ENCODE results near the gene SLMAP.

Gene SLMAP

DNA sequence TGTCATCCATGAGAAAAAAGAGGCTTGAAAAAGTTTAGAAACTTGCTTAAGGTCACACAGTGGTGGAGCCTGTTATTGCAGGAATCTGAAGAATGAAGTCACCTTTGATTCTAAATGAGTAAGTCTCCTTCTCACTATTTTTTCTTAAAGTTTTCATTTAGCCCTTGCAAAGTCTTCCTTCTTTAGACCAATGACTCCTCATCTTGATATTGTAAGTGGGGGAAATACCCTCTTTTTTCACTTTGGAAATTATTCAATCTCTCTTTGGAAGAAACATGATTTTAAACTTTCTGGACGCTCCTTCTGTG, 787 bp upstream of the SLMAP start:
- DNase-seq = peak; percentile 24

DNA sequence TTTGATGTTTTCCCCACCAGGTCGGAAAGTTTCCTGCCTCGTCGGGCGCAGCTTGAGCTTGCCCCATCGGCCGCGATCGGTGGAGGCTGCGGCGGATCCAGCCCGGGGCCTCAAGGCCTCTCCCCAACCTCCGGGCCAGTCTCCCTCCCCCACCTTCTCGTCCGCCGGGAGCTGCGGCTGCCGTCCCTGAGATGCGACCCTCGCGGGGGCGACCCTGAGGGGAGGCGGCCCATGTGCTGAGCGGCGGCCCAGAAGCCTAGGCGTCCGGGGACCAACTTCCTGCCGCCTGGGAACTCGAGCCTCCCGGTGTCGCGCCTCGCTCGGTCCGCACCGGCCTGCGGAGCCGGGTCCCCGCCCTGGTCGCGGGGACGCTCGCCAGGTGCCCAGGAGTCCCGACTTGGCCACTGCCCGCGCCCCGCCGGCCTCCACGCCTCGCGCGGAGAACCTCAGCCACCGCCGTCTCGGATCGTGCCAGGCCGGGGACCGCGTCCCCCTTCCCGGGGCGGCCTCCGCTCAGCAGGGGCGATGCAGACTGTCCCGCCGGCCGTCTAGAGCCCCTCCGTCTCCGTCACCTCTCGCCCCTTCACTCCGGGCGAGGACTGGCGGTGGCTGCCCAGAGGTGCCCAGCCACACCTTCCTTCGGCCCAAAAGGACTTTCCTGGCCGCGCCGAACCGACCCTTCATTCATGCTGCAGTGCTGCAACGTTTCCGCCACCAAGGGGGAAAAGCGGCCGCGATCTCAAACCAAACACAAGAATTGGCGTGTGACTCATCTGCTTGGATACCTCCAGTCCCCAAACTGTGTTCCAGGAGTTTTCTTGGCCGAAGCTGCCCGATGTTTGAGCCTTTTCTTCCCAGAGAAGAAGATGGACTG, 656 bp downstream of the SLMAP start:
- DNase-seq = no peak

DNA sequence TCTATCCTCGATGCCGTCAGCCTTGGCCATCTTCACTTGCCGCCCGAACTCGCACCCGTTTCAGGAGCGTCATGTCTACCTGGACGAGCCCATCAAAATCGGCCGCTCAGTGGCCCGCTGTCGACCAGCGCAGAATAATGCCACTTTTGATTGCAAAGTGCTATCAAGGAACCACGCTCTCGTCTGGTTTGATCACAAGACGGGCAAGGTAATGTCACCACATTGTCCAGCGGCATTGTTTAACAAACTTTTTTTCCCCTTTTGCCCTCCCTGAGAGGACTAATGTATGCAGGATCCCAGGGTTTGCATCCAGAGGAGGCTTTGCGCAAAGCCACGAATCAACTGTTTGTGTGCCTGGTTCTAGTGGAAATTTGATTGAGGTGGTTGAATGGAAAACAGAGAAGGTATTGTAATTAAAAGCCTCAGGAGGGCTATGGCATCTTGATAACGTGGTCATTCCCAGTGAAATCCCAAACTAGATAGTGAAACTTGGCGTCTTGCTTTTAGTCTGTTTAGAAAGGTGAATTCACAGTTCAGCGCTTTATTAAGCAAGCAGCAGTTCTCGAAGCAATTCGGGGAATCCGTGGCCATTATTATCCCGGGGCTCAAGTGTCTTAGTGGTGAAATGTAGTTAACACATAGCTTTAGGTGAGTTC, 1.7 kb downstream of the SLMAP start:
- peak; percentile 9 for DNase-seq

DNA sequence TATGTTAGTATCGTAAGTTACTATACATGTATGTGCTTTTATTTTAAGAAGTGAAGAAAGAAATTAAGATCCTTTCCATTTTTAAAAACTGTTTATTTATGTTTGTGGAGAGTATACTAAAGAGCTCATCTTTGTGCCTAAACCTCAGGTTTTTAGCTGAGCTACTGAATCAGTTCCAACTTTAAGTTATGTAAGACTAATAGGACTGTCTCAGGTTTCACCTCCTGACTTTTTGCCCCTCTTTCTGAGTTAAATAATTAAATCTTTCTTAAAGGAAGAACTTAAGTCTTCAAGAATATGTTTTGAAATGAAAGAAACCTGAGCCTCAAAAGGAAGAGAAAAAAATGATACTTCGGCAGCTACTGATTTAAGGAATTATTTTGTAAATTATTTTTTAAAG, 2.6 kb downstream of the SLMAP start:
- no peak for DNase-seq

DNA sequence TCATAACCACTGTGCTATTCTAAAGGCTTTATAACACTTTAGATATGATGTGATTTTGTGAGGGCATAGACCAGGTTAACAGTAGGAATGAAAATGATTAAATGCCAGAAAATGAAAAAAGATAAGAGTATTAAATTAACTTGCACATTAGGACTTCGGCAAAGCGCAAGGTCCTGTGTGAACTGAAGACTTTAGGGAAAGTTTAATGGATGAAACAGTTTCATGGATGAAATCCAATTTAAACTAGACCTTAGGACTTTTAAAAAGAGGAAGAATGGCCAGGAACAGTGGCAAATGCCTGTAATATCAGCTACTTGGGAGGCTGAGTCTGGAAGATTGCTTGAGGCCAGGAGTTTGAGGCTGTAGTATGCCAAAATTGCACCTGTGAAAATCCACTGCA, 8.7 kb downstream of the SLMAP start:
- no peak for DNase-seq

DNA sequence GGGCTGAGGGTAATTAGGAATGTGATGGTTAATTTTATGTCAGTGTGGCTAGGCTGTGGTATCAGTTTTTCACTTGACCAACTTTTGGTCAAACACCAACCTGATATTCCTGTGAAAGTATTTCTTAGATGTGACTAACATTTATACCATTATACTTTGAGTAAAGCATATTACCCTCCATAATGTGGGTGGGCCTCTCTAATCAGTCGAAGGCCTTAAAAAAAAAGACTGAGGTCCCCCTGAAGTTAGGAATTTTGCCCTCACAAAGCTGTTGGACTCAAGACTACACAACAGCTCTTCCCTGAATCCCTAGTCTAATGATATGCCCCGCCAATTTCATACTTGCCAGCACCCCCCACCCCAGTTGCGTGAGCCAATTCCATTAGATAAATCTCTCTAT, 12.5 kb downstream of the SLMAP start:
- no peak for DNase-seq

DNA sequence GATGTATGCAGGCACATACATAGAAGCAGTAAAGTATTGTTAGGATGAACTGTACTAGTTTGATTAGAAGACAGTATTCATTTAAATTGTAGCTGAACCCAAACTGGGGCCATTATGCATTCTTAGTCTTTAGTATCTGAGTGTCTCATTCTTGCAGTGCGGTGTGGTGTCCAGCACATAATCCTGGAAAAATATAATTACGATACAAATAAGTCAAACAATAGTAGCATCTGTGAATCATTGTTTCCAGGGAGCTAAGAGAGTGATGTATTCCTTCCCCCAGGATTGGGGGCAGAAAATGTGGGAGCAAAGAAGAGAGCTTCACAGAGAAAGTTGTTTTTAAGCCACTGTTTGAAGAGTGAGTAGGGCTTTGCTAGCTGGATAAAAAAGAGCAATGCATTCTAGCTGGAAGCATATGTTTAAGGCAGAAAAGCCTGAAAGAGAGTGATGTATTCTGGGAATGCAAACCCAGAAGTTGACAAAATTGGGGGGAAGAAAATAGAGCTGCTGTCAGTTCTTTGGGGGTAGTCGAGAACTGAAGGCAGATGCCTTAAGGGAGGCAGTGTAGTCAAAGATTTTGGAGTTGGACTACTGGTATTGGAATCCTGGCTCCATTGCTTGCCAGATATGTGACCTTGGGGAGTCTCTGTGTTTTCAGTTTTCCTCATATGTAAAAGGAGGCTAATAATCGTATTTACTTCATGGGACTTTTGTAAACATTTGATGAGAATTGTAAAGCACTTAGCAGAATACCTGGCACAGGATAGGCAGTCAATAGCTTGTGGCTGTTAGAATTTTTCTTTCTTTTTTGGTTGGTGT, 14.1 kb downstream of the SLMAP start:
- no peak for DNase-seq

DNA sequence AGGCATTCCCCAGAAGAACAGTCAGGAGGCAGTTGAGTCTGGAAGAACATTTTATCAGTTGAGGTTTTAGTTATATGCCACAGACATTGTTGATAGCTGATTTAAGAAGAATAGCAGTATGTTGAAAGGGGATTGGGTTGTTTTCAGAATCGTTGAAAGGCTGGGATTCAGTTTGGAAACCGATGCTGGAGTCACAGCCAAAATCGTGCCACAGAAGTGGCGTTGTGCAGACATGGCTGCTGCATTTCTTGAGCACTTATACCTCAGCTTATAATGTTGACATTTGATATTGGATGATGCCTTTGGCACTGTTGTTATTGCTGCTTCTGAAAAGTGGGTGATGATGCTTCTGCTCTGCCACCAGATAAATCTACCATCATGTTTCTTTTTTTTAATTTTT, 16.1 kb downstream of the SLMAP start:
- DNase-seq = no peak

DNA sequence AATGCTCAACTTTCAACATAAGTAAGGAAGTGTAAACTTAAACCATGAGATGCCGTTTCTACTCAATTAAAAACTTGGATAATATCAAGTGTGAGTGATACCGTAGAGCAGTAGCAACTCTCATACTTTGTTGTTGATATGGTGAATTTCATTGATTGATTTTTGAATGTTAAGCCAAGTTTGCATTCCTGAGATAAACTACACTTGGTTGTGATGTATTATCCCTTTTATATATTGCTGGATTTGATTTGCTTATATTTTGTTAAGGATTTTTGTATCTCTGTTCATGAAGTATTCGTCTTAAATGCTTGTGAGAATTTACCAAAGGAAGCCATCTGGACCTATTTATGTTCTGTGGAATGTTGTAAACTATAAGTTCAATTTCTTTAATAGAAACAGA, 21.7 kb downstream of the SLMAP start:
- DNase-seq = no peak

DNA sequence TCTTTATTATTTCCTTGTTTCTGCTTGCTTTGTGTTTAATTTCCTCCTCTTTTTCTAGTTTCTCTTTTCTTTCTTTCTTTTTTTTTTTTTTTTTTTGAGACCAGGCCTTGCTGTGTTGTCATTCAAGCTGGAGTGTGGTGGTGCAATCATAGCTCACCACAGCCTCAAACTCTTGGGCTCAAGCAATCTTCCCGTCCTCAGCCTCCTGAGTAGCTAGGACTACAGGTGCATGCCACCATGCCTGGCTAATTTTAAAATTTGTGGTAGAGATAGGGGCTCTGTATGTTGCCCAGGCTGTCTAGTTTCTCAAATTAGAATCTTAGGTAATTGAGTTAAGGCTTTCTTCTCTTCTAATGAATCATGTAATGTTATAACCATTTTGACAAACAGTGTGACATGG, 22.4 kb downstream of the SLMAP start:
- DNase-seq = no peak

DNA sequence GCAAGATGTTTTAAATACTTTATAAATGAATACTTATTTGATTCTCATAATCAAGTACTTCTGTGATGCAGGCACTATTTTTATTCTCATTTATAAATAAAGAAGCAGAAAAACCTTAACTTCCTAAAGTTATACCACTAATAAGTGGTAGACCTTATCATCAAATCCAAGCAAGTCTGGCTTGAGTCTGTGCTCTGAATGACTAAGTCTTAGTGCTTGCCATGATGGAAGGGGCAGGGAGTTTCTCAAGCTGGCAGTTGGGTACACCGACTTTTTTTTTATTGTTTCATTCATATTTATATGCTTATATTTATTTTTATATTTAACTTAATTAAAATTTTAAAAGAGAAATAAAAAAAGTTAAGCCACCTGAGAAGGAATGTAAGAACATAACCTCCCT, 23.6 kb downstream of the SLMAP start:
- no peak for DNase-seq

DNA sequence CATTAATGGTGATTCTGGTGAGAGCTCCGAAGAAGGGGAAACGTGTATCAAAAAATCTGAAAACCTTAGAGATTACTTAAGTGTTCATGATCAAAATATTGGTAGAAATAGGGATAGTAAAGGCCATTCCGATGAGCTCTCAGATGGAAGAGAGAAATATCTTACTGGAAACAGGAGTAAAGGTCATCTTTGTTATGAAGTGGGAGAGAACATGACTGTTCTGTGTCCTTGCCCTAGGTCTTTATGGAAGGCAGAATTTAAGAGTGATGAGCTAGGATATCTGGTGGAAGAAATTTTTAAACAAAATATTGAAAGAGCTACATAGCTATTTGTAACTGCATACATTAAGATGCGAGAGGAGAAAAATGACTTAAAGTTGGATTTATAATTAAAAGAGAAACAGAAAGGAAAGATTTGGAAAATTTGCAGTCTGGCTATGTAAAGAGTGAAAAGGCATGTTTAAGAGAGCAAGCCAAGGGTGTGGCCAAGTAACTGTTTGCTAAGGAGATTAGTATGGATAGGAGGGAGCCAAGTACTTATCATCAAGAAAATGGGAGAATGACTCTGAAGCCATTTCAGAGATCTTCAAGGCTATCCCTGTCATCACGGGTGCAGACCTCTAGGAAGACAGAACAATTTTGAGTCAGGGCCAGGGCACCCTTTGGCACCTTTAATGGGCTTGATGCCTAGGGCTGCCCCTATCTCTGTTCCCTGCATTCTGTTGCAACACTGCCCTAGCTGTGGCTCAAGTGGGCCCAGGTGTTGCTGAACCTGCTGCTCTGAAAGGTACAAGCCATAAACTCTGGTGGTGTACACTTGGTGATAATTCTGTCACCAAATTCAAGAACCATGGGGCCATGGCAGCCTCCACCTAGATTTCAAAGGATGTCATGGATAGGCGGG, 27.3 kb downstream of the SLMAP start:
- DNase-seq = no peak

DNA sequence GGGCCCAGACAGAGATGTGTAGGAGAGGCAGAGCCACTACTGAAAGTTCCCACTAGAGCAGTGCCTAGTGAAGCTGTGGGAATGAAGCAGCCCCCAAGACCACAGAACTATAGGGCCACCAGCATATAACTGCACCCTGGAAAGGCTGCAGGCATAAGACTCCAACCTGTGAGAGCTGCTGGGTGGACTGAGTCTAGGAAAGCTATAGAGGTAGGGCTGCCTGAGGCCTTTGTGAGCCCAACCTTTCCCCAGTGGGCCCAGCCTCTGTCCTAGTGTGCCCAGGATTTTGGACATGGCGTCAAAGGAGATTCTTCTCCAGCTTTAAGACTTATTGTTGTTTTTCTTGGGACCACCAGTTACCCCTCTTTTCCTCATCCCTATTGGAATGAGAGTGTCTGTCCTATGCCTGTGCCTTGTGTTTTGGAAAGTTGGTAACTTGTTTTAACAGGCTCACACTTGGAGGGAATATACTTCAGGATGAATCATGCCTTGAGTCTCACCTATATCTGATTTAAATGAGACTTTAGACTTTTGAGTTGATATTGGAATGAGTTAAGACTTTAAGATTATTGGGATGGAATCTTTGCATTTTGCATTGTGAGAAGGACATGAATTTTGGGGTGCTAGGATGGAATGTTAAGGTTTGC, 28.1 kb downstream of the SLMAP start:
- no peak for DNase-seq

DNA sequence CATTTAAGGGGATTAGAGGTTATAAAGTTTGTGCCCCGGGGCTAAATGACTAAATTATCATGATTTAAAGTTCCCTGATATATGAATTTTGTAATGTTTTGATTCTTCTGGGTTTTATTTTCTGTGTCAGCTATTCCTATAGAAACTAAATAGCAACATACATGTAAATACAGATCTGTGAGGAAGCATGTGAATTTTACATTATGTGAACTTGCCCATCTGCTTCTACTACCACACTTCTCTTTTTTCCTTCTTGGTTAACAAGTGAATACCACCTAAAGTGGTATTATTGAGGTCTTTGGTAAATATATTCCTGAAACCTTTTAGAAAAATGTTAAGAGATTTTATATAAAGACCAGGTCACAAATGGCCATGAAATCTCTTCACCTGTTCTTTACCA, 29.3 kb downstream of the SLMAP start:
- DNase-seq = no peak

DNA sequence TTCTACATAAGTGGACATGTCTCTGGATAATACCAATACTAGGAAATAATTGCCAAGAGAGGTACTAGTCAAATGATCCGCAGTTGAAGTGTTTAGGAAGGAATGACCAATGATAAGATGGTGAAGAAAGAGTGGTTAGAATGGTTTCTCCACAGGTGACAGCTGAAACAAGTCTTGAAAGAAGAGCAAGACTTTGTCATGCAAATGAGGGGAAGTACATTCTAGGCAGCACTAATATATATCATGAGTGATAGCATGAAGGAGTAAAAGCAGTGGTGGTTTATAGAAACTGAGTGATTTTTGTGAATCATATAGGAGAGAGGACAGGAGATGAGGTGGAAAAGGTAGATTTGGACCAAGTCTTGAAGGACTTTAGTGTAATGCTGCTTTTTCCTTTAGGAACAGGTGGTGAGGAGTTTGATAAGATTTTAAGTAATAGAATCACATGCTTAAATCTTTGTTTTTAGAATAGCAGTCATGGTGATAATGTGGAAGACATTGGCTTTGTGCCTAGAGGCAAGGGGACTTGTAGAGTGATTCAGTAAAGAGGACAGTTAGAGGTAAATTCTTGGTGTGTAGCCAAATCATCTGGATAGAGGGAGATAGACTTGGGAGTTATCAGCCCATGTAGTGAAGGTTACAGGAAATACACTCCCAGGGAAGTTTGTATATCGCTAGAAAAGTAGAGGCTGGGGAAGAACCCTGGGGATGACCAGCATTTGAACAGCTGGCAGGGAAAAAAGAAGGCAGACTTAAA, 31.9 kb downstream of the SLMAP start:
- no peak for DNase-seq

DNA sequence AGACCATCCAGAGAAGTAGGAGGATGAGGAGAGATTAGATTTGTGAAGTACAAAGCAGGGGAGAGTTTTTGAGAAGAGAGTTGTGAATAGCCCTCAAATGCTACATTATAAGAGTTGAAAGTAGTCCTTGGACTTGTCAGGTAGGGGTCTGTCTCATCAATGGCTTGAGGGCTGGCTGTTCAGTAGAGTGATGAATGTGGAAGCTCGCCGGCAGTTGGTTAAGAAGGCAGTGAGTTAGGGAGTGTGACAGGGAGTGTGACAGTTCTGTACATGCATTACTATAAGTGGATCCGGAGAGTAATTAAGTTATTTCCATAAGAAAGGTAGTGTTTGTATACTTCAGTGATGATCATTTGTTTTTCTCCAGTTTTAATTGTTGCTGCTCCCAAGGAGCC, 32.5 kb downstream of the SLMAP start:
- no peak for DNase-seq

DNA sequence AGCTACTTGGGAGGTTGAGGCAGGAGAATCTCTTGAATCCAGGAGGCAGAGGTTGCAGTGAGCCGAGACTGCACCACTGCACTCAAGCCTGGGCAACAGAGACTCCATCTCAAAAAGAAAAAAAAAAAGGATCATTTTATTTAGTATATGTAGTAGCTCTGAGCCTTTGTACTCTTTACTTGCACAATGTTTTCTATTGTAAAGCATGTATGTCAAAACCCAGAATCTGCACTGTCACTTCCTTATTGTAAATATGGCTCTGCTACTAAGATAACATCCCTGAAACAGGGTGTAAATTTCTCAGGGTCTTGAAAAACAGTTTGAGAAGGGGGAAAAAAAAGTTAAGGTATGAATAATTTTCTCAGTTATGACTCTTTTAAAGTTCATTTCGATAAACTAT, 35.1 kb downstream of the SLMAP start:
- no peak for DNase-seq

DNA sequence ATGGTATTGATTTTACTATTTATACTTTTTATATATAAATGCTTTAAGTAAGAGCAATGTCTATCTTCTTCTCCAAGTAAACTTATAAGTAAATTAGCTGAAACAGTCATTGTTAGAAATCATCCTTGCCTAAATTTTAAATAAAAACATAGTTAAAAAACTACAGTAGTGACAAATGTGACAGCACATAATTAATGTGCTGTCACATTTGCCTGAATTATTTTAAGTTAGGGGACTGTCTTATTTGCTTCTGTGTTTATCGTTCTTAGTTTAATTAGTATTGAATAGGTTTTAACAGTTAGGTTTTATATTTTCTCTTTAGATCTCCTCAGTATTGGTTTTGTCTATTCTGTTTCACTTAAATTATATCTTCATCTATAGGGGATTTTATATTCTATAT, 36.1 kb downstream of the SLMAP start:
- no peak for DNase-seq

DNA sequence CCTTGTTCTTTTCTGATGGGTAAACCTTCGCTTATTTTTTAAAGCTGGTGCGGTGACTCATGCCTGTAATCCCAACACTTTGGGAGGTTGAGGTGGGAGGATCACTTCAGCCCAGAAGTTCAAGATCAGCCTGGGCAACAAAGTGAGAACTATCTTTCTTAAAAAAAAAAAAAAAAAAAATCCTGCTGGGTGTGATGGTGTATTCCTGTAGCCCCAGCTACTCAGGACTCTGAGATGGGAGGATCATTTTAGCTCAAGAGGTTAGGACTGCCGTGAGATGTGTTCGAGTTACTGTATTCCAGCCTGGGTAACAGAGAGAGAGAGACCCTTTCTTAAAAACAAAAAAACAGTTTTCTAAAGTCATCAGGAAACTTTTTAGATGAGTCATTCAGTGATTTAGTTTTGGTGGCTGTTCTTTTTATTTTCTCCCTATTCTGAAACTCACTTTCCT, 37.7 kb downstream of the SLMAP start:
- DNase-seq = no peak

DNA sequence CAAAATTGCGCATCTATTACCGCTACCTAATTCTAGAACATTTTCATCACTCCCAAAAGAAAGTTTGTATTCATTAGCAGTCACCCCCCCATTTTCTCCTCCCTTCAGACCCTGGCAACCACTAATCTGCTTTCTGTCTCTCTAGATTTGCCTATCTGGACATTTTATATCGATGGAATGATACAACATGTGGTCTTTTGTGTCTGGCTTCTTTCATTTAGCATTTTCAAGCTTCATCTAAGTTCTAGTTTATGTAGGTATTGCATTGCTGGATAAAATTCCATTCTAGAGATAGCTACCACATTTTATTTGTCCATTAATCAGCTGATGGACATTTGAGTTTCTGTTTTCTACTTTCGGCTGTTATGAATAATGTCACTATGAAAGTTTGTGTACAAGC, 38.4 kb downstream of the SLMAP start:
- no peak for DNase-seq

DNA sequence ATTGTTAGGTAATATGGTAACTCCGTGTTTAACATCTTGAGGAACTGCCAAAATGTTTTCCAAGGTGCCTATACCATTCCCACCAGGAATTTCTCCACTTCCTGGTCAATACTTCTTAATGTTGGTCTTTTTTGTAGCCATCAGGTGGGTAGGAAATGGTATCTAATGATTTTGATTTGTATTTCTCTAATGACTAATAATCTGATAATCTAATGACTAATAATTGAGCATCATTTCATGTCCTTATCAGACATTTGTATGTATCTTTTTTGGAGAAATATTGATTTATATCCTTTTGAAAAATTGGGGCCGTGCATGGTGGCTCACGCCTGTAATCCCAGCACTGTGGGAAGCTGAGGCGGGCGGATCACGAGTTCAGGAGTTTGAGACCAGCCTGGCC, 38.8 kb downstream of the SLMAP start:
- no peak for DNase-seq

DNA sequence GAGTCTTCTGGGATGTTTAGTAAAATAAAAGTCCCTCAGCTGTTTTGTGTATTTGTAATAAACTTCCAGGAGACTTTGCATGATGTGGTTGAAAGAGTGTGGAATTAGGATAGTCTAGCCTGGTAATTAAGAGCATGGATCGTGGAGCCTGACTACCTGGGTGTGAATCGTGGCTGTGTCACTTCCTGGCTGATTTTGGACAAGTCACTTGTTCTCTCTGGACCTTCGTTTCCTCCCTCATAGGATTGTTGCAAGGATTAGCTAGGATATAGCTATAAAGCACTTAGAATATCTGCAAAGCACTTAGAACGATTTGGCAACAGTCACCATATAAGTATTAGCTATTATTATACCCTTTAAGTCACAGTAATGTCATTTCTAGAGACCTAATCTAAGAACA, 40.2 kb downstream of the SLMAP start:
- no peak for DNase-seq

All from NCI-H510A treated with DMSO at 0.1 percent for 48 hours (cell line).